Measurements from ENCODE around the gene HK1.

Gene HK1

GRCh38 chr10:69426376-69426727, 148.1 kb downstream of the HK1 start:
- Histone ChIP-seq H3K36me3 (ENCODE audit: control insufficient read depth in 1 of 2, insufficient read depth in 2 of 2, low read length in 2 of 2) (no peaks in the 10 kb centered on the region), H3K18ac (ENCODE audit: low read length) (no peak overlapping the region), H3K27ac (ENCODE audit: low read depth, low read length) (no peak overlapping the region), H2AK5ac (ENCODE audit: low read length) (no peak overlapping the region), H3K79me2 (ENCODE audit: control insufficient read depth, insufficient read depth, low read length, poor library complexity) (no peaks in the 10 kb centered on the region), H2BK5ac (ENCODE audit: low read depth, low read length, poor library complexity) (no peak overlapping the region), H2BK12ac (ENCODE audit: low read length) (no peak overlapping the region), H4K91ac (ENCODE audit: low read depth, low read length) (peak overlapping the region; percentile 7), H3K79me1 (ENCODE audit: low read length) (peaks cover 3% of the 10 kb centered on the region), H3K14ac (ENCODE audit: low read length) (no peak overlapping the region), H3K9ac (ENCODE audit: low read length) (no peak overlapping the region), H3K27me3 (ENCODE audit: insufficient read depth, low read length) (no peaks in the 10 kb centered on the region), H3K4ac (ENCODE audit: low read depth, low read length) (no peak overlapping the region), H4K8ac (ENCODE audit: low read depth, low read length) (no peak overlapping the region), H4K12ac (ENCODE audit: low read depth, low read length) (no peak overlapping the region), H3K4me2 (ENCODE audit: low read length) (no peak overlapping the region), H3K4me1 (ENCODE audit: control insufficient read depth in 1 of 2, insufficient read depth in 2 of 2, low read length in 2 of 2) (peaks cover 11 to 18% of the 10 kb centered on the region in 2 experiments), H3K23ac (ENCODE audit: low read length) (no peak overlapping the region), H3K9me3 (ENCODE audit: insufficient read depth, low read depth, low read length) (peaks cover 2% of the 10 kb centered on the region), H2BK120ac (ENCODE audit: insufficient read depth, low read length, poor library complexity) (no peak overlapping the region), H2AFZ (ENCODE audit: insufficient read depth, low read length, poor library complexity) (no peak overlapping the region), H3K4me3 (ENCODE audit: low read depth, low read length) (no peak overlapping the region)
- no CpG with 5 or more reads among the region's 4 CpGs for WGBS (ENCODE audit: extremely low coverage, insufficient coverage, insufficient read length)
- DNase-seq = no peak

- Histone ChIP-seq H3K79me1 (ENCODE audit: low read length) (peaks cover 3% of the 10 kb centered on the region), H4K12ac (ENCODE audit: low read depth, low read length) (no peak overlapping the region)
- no peak for DNase-seq
These were observed 149.9 kb downstream of the HK1 start for GRCh38 chr10:69428165-69428564.

GRCh38 chr10:69434169-69434568, 155.9 kb downstream of the HK1 start:
- no peak overlapping the region for H3K4me3 ChIP-seq (ENCODE audit: low read depth, low read length)
- H4K91ac ChIP-seq (ENCODE audit: low read depth, low read length) = no peak overlapping the region
- H3K36me3 ChIP-seq (ENCODE audit: control insufficient read depth in 1 of 2, insufficient read depth in 2 of 2, low read length in 2 of 2) = no peaks in the 10 kb centered on the region
- H3K27ac ChIP-seq (ENCODE audit: low read depth, low read length) = no peak overlapping the region
- H3K18ac ChIP-seq (ENCODE audit: low read length) = no peak overlapping the region
- H2BK5ac ChIP-seq (ENCODE audit: low read depth, low read length, poor library complexity) = no peak overlapping the region
- H3K27me3 ChIP-seq (ENCODE audit: insufficient read depth, low read length) = no peaks in the 10 kb centered on the region
- no peak overlapping the region for H2BK12ac ChIP-seq (ENCODE audit: low read length)
- H3K79me1 ChIP-seq (ENCODE audit: low read length) = peaks cover 16% of the 10 kb centered on the region
- no peak overlapping the region for H2BK120ac ChIP-seq (ENCODE audit: insufficient read depth, low read length, poor library complexity)
- H2AK5ac ChIP-seq (ENCODE audit: low read length) = no peak overlapping the region
- H3K9me3 ChIP-seq (ENCODE audit: insufficient read depth, low read depth, low read length) = peaks cover 4% of the 10 kb centered on the region
- H3K4me1 ChIP-seq (ENCODE audit: control insufficient read depth in 1 of 2, insufficient read depth in 2 of 2, low read length in 2 of 2) = peaks cover 12 to 13% of the 10 kb centered on the region in 2 experiments
- H3K4ac ChIP-seq (ENCODE audit: low read depth, low read length) = no peak overlapping the region
- H3K9ac ChIP-seq (ENCODE audit: low read length) = no peak overlapping the region
- H2AFZ ChIP-seq (ENCODE audit: insufficient read depth, low read length, poor library complexity) = no peak overlapping the region
- H3K14ac ChIP-seq (ENCODE audit: low read length) = no peak overlapping the region
- no peak overlapping the region for H4K12ac ChIP-seq (ENCODE audit: low read depth, low read length)
- H3K4me2 ChIP-seq (ENCODE audit: low read length) = no peak overlapping the region
- DNase-seq = no peak
- H3K23ac ChIP-seq (ENCODE audit: low read length) = no peak overlapping the region
- WGBS (ENCODE audit: extremely low coverage, insufficient coverage, insufficient read length) = no CpG with 5 or more reads among the region's 2 CpGs
- H4K8ac ChIP-seq (ENCODE audit: low read depth, low read length) = no peak overlapping the region
- H3K79me2 ChIP-seq (ENCODE audit: control insufficient read depth, insufficient read depth, low read length, poor library complexity) = no peaks in the 10 kb centered on the region

More at GRCh38 chr10:69428165-69428564, 149.9 kb downstream of the HK1 start:
- Histone ChIP-seq H4K91ac (ENCODE audit: low read depth, low read length) (no peak overlapping the region), H3K36me3 (ENCODE audit: control insufficient read depth in 1 of 2, insufficient read depth in 2 of 2, low read length in 2 of 2) (no peaks in the 10 kb centered on the region), H2BK120ac (ENCODE audit: insufficient read depth, low read length, poor library complexity) (no peak overlapping the region), H3K14ac (ENCODE audit: low read length) (no peak overlapping the region), H3K23ac (ENCODE audit: low read length) (no peak overlapping the region), H3K4me3 (ENCODE audit: low read depth, low read length) (no peak overlapping the region), H2BK5ac (ENCODE audit: low read depth, low read length, poor library complexity) (no peak overlapping the region), H3K4ac (ENCODE audit: low read depth, low read length) (no peak overlapping the region), H4K8ac (ENCODE audit: low read depth, low read length) (no peak overlapping the region), H3K4me1 (ENCODE audit: control insufficient read depth in 1 of 2, insufficient read depth in 2 of 2, low read length in 2 of 2) (peaks cover 11 to 18% of the 10 kb centered on the region in 2 experiments), H3K4me2 (ENCODE audit: low read length) (no peak overlapping the region), H3K9ac (ENCODE audit: low read length) (no peak overlapping the region), H3K79me2 (ENCODE audit: control insufficient read depth, insufficient read depth, low read length, poor library complexity) (no peaks in the 10 kb centered on the region), H2AK5ac (ENCODE audit: low read length) (no peak overlapping the region), H2BK12ac (ENCODE audit: low read length) (no peak overlapping the region), H3K18ac (ENCODE audit: low read length) (no peak overlapping the region), H2AFZ (ENCODE audit: insufficient read depth, low read length, poor library complexity) (no peak overlapping the region), H3K9me3 (ENCODE audit: insufficient read depth, low read depth, low read length) (peaks cover 2% of the 10 kb centered on the region), H3K27me3 (ENCODE audit: insufficient read depth, low read length) (no peaks in the 10 kb centered on the region), H3K27ac (ENCODE audit: low read depth, low read length) (no peak overlapping the region)
- WGBS (ENCODE audit: extremely low coverage, insufficient coverage, insufficient read length) = no CpG with 5 or more reads among the region's 8 CpGs

- H4K91ac ChIP-seq (ENCODE audit: low read depth, low read length) = no peak overlapping the region
- peaks cover 4% of the 10 kb centered on the region for H3K9me3 ChIP-seq (ENCODE audit: insufficient read depth, low read depth, low read length)
- no CpG with 5 or more reads among the region's 11 CpGs for WGBS (ENCODE audit: extremely low coverage, insufficient coverage, insufficient read length)
- H3K4me2 ChIP-seq (ENCODE audit: low read length) = no peak overlapping the region
- no peak for DNase-seq
- no peak overlapping the region for H2BK5ac ChIP-seq (ENCODE audit: low read depth, low read length, poor library complexity)
- H3K23ac ChIP-seq (ENCODE audit: low read length) = peak overlapping the region; percentile 42
- H3K79me1 ChIP-seq (ENCODE audit: low read length) = peaks cover 20% of the 10 kb centered on the region
- no peak overlapping the region for H2AFZ ChIP-seq (ENCODE audit: insufficient read depth, low read length, poor library complexity)
- H3K18ac ChIP-seq (ENCODE audit: low read length) = no peak overlapping the region
- no peak overlapping the region for H3K27ac ChIP-seq (ENCODE audit: low read depth, low read length)
- no peak overlapping the region for H4K12ac ChIP-seq (ENCODE audit: low read depth, low read length)
- H2BK12ac ChIP-seq (ENCODE audit: low read length) = no peak overlapping the region
- H3K27me3 ChIP-seq (ENCODE audit: insufficient read depth, low read length) = no peaks in the 10 kb centered on the region
- no peak overlapping the region for H2AK5ac ChIP-seq (ENCODE audit: low read length)
- no peak overlapping the region for H3K14ac ChIP-seq (ENCODE audit: low read length)
- no peak overlapping the region for H2BK120ac ChIP-seq (ENCODE audit: insufficient read depth, low read length, poor library complexity)
- no peak overlapping the region for H4K8ac ChIP-seq (ENCODE audit: low read depth, low read length)
- no peak overlapping the region for H3K4ac ChIP-seq (ENCODE audit: low read depth, low read length)
- H3K4me1 ChIP-seq (ENCODE audit: control insufficient read depth in 1 of 2, insufficient read depth in 2 of 2, low read length in 2 of 2) = peaks cover 20% of the 10 kb centered on the region in 2 experiments
- peak overlapping the region; percentile 58 for H3K4me3 ChIP-seq (ENCODE audit: low read depth, low read length)
- H3K36me3 ChIP-seq (ENCODE audit: control insufficient read depth in 1 of 2, insufficient read depth in 2 of 2, low read length in 2 of 2) = no peaks in the 10 kb centered on the region
- H3K79me2 ChIP-seq (ENCODE audit: control insufficient read depth, insufficient read depth, low read length, poor library complexity) = no peaks in the 10 kb centered on the region
- no peak overlapping the region for H3K9ac ChIP-seq (ENCODE audit: low read length)
These were observed 156.6 kb downstream of the HK1 start for GRCh38 chr10:69434926-69435325.
